ENCODE measurements around the gene RDX.
"Not testable (repeated sequence)": the region's sequence is repeated elsewhere in the genome, so short reads cannot be mapped to it uniquely, and the experiment has no call there.

Gene RDX

DNA sequence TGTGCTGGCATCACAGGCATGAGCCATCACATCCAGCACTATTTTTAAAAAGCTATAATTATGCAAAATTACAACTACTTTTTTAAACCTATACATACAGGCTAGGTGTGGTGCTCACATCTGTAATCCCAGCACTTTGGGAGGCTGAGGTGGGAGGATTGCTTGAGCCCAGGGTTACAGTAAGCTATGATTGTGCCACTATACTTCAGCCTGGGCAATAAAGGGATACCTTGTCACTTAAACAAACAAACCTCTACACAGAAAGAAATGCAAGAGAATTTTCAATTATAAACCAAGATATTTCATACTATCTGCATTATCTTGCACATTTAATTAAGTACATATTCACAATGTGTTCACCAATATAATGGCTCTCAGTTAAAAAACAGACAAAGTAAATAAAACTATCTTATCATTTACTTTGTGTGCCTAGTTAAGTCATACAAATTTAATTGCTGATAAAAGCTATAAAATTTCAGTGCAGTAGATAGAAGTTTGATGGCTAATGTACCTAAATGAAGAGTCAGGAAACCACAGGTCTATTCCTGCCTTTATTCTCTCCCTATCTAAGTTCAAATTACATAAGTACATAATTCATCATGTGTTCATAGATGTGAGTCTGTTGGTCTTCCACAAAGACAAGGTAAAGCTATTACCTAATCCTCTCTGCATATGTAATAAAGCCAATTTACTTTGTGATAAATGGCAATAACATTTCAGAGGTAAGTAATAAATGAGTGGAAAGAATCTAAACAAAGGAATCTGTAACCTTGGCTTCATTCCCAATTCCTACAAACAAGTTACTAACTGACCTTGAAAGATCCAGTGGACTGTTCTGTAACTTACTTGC is 9.0 kb upstream of the RDX start:
- no peak for DNase-seq (ENCODE audit: low spot score)

GRCh38 chr11:110303414-110303826 is 7.0 kb upstream of the RDX start:
- no peak for DNase-seq (ENCODE audit: low spot score)

- no peak for DNase-seq (ENCODE audit: low spot score)
Observed at GRCh38 chr11:110301577-110301976, 5.2 kb upstream of the RDX start.

GRCh38 chr11:110301032-110301431 is 4.6 kb upstream of the RDX start:
- DNase-seq (ENCODE audit: low spot score) = no peak

DNA sequence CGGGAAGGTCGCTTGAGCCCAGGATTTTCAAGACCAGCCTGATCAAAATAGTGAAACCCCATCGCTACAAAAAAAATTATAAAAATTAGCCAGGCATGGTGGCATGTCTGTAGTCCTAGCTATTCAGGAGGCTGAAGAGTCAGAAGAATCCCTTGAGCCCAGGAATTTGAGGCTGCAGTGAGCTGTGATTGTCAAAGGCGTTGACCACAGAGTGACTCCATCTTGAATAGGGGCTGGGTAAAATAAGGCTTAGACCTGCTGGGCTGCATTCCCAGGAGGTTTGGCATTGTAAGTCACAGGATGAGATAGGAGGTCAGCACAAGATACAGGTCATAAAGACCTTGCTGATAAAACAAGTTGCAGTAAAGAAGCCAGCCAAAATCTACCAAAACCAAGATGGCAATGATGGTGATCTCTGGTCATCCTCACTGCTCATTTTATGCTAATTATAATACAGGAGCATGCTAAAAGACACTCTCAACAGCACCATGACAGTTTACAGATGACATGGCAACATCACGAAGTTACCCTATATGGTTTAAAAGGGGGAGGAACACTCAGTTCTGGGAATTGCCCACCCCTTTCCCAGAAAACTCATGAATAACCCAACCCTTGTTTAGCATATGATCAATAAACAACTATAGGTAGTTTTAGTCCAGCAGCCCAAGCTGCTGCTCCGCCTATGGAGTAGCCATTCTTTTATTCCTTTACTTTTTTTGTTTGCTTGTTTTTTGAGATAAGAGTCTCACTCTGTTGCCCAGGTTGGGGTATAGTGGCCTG is 2.8 kb upstream of the RDX start:
- no peak for DNase-seq (ENCODE audit: low spot score)

DNA sequence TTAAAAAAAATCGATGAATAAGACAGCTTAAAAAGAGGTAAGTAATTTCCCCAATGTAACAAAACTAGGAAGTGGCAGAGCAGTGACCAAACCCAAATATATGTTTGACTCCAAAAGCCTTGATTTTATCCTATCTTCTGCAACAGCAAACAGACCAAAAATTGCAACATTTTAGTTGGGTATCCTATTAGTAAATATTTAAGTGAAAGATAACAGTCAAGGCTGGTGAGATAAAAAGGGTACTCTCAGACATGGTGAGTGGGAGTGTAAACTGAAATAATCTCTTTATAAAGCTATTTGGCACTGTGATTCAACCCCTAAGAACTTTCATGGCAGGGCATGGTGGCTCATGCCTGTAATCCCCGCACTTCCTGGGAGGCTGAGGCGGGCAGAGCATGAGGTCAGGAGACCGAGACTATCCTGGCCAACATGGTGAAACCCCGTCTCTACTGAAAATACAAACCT is 1.9 kb upstream of the RDX start:
- DNase-seq (ENCODE audit: low spot score) = no peak

DNA sequence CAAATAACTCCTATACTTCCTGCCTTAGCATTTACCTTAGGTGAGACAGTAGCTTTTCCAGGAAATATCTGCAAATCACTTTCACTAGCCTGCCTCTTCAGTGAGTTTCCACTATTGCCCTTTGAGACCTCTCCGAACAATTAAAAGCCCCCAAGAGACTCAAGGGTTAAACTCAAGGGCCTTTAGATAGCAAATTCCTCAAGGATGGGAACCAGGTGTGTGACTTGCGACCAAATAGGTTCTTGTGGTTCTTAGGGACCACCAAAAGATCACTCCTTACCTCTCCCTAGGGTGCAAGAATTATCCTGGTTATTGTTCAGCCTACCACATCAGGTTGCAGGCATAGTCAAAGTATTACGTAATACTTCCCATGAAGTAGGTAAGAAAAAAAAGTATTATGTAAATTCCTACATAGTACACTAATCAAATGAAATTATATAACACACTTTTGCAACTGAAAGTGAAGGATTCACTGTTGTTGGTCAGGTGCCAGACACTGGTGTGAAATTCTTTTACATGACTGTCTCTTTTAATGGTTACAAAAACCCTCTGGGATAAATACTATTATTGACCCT is 1.4 kb upstream of the RDX start:
- DNase-seq (ENCODE audit: low spot score) = no peak

GRCh38 chr11:110297076-110297725 is 787 bp upstream of the RDX start:
- peak; percentile 9 for DNase-seq (ENCODE audit: low spot score)

DNA sequence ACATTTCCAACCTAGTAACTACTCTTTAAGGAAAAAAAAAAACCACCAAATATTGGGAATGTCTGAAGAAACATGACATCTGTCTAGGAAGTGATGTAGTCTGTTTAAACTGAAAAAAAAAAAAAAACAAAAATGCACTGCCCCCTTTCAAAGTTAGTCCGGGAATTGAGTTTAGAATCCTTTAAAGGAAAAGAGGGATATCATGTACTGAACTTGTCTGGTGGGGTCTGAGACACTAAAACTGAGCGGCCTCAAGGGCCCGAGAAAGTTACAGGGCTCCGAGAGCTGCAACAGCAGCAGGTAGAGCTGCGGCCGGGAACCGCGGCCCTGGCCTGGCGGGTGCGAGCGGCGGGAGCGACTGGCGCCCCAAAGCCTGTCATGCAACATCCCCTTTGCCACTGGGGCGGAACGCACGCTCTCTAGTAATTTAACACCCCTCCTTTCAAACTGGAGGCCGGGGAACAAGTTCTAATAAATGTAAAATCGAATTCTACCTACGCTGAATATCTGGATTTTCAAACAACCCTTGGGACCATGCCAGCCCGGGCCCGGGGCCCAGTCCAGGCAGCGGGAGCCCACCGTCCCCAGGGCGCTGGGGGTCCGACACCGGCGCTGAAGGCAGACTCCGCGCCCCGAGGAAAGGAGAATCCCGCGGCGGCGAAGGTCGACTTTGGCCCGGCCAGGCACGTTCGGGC is 736 bp downstream of the RDX start:
- DNase-seq (ENCODE audit: low spot score) = peak; percentile 65

DNA sequence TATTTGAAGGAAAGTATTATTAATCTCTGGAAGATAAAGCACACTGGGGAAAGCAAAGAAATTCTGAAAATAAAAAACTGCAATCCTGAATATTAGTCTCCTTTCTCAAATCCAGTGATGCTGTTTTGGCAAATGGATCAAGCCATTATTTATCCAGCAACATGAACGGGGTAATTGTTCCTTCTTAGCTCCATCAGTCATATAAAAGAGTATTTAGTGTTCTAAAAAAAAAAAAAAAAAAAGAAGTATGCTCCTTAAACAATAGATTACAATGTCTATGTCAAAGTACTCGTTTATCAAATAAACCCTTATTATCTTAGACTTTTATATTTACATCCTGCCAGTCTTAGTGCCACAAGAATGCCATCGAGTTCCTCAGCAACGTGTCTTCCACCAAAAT is 1.3 kb downstream of the RDX start:
- no peak for DNase-seq (ENCODE audit: low spot score)

DNA sequence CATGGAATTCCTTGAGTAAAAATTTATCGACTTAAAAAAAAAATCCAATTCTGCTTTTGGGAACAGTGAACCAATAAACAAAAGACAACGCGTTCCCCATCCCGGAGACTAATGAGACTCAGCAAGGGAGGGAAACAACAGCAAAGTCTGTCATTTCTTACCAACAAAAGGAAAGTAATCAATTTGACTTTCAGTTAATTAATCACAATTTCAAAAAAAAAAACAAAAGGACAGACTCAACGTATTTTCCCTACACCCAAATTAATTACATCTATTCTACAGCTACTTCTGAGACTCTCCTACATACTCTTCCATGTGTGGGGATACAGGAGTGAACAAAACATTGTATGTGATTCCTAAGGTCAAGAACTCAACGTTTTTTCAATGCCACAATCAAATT is 1.9 kb downstream of the RDX start:
- DNase-seq (ENCODE audit: low spot score) = no peak

GRCh38 chr11:110293389-110293788 is 3.0 kb downstream of the RDX start:
- DNase-seq (ENCODE audit: low spot score) = no peak

GRCh38 chr11:110292146-110292545 is 4.3 kb downstream of the RDX start:
- DNase-seq (ENCODE audit: low spot score) = not testable (repeated sequence)

- DNase-seq (ENCODE audit: low spot score) = no peak
Observed at GRCh38 chr11:110290591-110291334, 5.7 kb downstream of the RDX start.

DNA sequence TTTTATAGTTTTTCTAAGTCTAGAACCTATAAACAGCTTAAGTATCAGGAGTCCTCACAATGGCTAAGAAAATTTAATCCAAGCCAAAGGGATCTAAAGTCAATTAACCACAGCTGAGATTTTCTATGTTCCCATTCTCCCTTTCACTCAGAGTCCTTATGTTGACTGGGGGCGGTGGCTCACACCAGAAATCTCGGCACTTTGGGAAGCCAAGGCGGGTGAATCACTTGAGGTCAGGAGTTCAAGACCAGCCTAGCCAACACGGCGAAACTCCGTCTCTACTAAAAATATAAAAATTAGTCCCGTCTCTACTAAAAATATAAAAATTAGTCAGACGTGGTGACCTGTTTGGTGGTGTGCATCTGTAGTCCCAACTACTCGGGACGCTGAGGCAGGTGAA is 6.9 kb downstream of the RDX start:
- no peak for DNase-seq (ENCODE audit: low spot score)

- no peak for DNase-seq (ENCODE audit: low spot score)
Observed at GRCh38 chr11:110287537-110287936, 8.9 kb downstream of the RDX start.

DNA sequence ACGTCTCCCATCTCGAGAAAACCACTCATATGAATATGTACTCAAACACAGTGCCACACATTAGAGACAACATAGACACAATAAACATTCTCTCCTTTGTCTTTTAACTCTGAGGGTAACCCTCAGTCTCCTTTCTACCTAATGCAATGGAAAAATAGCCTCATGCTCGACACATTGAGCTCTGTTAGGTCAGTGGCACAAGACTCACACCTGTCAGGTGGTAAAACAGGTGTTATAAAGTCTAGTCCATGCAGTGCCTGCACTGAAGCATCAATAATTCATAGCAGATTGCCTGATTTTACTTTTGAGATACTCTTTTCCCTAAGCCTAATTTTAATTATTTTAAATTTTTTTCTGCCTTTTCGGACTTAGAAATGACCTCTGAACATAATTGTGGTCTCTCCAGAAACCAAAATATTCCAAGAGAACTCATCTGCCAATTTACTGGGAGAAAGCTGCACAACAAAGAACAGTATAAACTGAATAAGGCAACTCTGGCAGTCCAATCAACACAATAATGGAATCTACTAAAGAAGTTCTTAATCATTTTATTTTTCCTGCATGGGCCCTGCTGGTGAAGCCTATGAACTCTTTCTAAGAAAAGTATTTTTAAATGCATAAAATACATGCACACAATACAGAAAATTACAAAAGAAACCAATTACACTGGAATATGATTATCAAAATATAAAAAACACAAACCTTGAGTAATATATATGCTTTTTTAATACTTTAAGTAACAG is 9.9 kb downstream of the RDX start:
- DNase-seq (ENCODE audit: low spot score) = no peak

- DNase-seq (ENCODE audit: low spot score) = no peak
Observed at GRCh38 chr11:110283862-110284261, 12.6 kb downstream of the RDX start.

GRCh38 chr11:110280595-110280994 is 15.8 kb downstream of the RDX start:
- not testable (repeated sequence) for DNase-seq (ENCODE audit: low spot score)

GRCh38 chr11:110279881-110280280 is 16.5 kb downstream of the RDX start:
- DNase-seq (ENCODE audit: low spot score) = no peak
